Tibial nerve (tissue), 3 donors: ENCODE results near the gene DLX6.

ENCODE experiments used
- CTCF ChIP-seq, 5 experiments: fragments of 200-600 bp in 3 of 5; fragments of 450-650 bp in 2 of 5; sonication (generic) in 3 of 5; IDR thresholded peaks; one replicate each; pipeline ENCODE4 v1.5.1; 2016 to 2019; ENCODE audit warnings: antibody characterized with exemption in 5 of 5, mild to moderate bottlenecking in 3 of 5, moderate library complexity in 2 of 5
- POLR2A ChIP-seq, 2 donors: fragments of 450-650 bp; IDR thresholded peaks; one replicate each; pipeline ENCODE4 v1.6.1; 2017; ENCODE audit warnings: antibody characterized with exemption in 2 of 2, mild to moderate bottlenecking in 2 of 2, moderate library complexity in 2 of 2

- TF ChIP-seq CTCF (IDR thresholded peaks at IDR 0.05) (no peak), POLR2A (IDR thresholded peaks at IDR 0.05) (no peak)
These were observed 11.2 kb downstream of the DLX6 start for GRCh38 chr7:97016381-97017191.
